ENCODE measurements around the gene CCDC13. TPM values are rescaled to one million over a fixed set of nuclear protein-coding genes. Genes with fewer than 3 reads are reported as not detected.

Gene CCDC13
- total and polyA plus RNA-seq, 2 of the 13 experiments (the other 11 are each of a cell fraction or from before 2014, with no cell fraction given) = 0.22 to 0.51 TPM

GRCh38 chr3:42762046-42762724 is 10.9 kb downstream of the CCDC13 start:
- FAIRE-seq (no peak), ATAC-seq (no peak; the same call in 1 of the 3 replicates), DNase-seq (ENCODE audit: low spot score) (no peak)
- ChIA-PET CTCF (ENCODE audit: low intra/inter-chr PET ratio, low total read pairs) (no interaction called here), POLR2A (interaction anchor here (0.9 to 2.0 kb wide), 3 partner anchors 8 to 43 kb away, joined by 3 to 9 read pairs (median 4); partner anchors contain the start of gene HIGD1A)
- H3K36me3 ChIP-seq (replicated peaks in 1 of 2; ENCODE audit: control insufficient read depth in 1 of 2, insufficient read depth in 2 of 2, low read length in 2 of 2) = no peaks in the 10 kb centered on the region
- H3K9ac ChIP-seq (ENCODE audit: insufficient read depth, low read depth, low read length) = no peak overlapping the region
- H3K79me2 ChIP-seq (ENCODE audit: insufficient read depth, low read length) = no peaks in the 10 kb centered on the region
- in situ Hi-C loops (cut with HindIII; ENCODE audit: extremely low pct_ligation_motif_present, low pct_unique_long_range_greater_than_20kb) (no loop called here), intact Hi-C loops (cut with micrococcal nuclease; ENCODE audit: unreplicated experiment) (no loop called here)
- H3K9me3 ChIP-seq (ENCODE audit: low read length) = no peaks in the 10 kb centered on the region
- no peak for TF ChIP-seq MTF2 (CRISPR knock-in tag; IDR thresholded peaks at IDR 0.05; ENCODE audit: borderline replicate concordance)
- no peak for TF ChIP-seq SOX13 (IDR thresholded peaks at IDR 0.05)
- TF ChIP-seq SOX13 (CRISPR knock-in tag; conservative IDR thresholded peaks at IDR 0.05 in 1 of 2, IDR thresholded peaks at IDR 0.05 in 1 of 2) = 0 out of 4 replicates have a peak, but pooled peaks of 1 of the 2 experiments have one; percentile 27
- H4K20me1 ChIP-seq (ENCODE audit: insufficient read depth, low read length) = no peaks in the 10 kb centered on the region
- peaks cover 40% of the 10 kb centered on the region for H3K4me1 ChIP-seq (ENCODE audit: insufficient read depth, low read length)
- H3K4me2 ChIP-seq (ENCODE audit: low read depth, low read length) = peak overlapping the region; percentile 34
- H3K27ac ChIP-seq (ENCODE audit: extremely low read length, insufficient read depth, low read length) = no peak overlapping the region
- H3K4me3 ChIP-seq (replicated peaks in 1 of 3; ENCODE audit: insufficient read depth in 1 of 3, low read depth in 2 of 3, low read length in 3 of 3) = no peak overlapping the region
- WGBS (ENCODE audit: low lambda C conversion rate) = 38% methylated on average over 5 of the region's 6 CpGs
- H3K27me3 ChIP-seq (ENCODE audit: control insufficient read depth in 1 of 2, insufficient read depth in 2 of 2, low read length in 2 of 2) = no peaks in the 10 kb centered on the region
- H2AFZ ChIP-seq (ENCODE audit: low read length) = no peak overlapping the region
- no TSS peak for BruUV-seq (replicated peaks)

DNA sequence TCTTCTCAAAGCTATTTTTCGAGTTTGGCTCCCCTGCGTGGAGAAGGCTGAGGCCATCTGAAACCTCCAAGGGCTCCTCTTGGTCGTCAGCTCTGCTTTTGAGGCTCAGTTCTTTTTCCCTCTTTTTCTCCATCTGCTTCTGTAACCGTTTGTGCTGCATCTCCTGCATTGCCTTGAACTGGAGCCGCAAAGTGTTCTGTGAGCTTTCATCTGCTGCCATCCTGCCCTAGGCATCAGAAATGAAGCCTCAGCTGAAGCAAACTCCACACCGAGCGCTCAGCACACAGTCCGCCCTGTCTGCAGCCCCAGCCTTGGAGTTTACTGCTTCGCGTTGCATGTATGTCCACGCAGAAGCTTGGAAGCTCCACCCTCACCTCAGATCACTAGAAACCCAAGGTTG is 14.9 kb downstream of the CCDC13 start:
- no peak for ATAC-seq
- CTCF ChIA-PET (ENCODE audit: low intra/inter-chr PET ratio, low total read pairs) = no interaction called here
- in situ Hi-C loops (cut with HindIII; ENCODE audit: extremely low pct_ligation_motif_present, low pct_unique_long_range_greater_than_20kb) (no loop called here), intact Hi-C loops (cut with micrococcal nuclease; ENCODE audit: unreplicated experiment) (no loop called here)
- 71% methylated on average over 11 of the region's 11 CpGs for WGBS (ENCODE audit: low lambda C conversion rate)
- H3K9ac ChIP-seq (ENCODE audit: insufficient read depth, low read depth, low read length) = no peak overlapping the region
- H3K4me1 ChIP-seq (ENCODE audit: insufficient read depth, low read length) = peaks cover 51% of the 10 kb centered on the region
- H3K79me2 ChIP-seq (ENCODE audit: insufficient read depth, low read length) = no peaks in the 10 kb centered on the region
- BruUV-seq (replicated peaks) = no TSS peak
- FAIRE-seq = no peak
- no peak overlapping the region for H2AFZ ChIP-seq (ENCODE audit: low read length)
- TF ChIP-seq ZFP82 (CRISPR knock-in tag; IDR thresholded peaks at IDR 0.05; ENCODE audit: borderline replicate concordance) (no peak), ZNF337 (CRISPR knock-in tag; IDR thresholded peaks at IDR 0.05; ENCODE audit: borderline replicate concordance, low read depth) (no peak), ZNF292 (CRISPR knock-in tag; IDR thresholded peaks at IDR 0.05; ENCODE audit: borderline replicate concordance, low read depth) (no peak), ZNF3 (CRISPR knock-in tag; IDR thresholded peaks at IDR 0.05) (no peak), ZNF598 (CRISPR knock-in tag; IDR thresholded peaks at IDR 0.05; ENCODE audit: borderline replicate concordance) (no peak), ZNF264 (CRISPR knock-in tag; IDR thresholded peaks at IDR 0.05) (no peak), ZSCAN29 (CRISPR knock-in tag; conservative IDR thresholded peaks at IDR 0.05) (no peak), NFKB2 (CRISPR knock-in tag; IDR thresholded peaks at IDR 0.05; ENCODE audit: borderline replicate concordance) (no peak)
- TF ChIP-seq, protein P1, sequence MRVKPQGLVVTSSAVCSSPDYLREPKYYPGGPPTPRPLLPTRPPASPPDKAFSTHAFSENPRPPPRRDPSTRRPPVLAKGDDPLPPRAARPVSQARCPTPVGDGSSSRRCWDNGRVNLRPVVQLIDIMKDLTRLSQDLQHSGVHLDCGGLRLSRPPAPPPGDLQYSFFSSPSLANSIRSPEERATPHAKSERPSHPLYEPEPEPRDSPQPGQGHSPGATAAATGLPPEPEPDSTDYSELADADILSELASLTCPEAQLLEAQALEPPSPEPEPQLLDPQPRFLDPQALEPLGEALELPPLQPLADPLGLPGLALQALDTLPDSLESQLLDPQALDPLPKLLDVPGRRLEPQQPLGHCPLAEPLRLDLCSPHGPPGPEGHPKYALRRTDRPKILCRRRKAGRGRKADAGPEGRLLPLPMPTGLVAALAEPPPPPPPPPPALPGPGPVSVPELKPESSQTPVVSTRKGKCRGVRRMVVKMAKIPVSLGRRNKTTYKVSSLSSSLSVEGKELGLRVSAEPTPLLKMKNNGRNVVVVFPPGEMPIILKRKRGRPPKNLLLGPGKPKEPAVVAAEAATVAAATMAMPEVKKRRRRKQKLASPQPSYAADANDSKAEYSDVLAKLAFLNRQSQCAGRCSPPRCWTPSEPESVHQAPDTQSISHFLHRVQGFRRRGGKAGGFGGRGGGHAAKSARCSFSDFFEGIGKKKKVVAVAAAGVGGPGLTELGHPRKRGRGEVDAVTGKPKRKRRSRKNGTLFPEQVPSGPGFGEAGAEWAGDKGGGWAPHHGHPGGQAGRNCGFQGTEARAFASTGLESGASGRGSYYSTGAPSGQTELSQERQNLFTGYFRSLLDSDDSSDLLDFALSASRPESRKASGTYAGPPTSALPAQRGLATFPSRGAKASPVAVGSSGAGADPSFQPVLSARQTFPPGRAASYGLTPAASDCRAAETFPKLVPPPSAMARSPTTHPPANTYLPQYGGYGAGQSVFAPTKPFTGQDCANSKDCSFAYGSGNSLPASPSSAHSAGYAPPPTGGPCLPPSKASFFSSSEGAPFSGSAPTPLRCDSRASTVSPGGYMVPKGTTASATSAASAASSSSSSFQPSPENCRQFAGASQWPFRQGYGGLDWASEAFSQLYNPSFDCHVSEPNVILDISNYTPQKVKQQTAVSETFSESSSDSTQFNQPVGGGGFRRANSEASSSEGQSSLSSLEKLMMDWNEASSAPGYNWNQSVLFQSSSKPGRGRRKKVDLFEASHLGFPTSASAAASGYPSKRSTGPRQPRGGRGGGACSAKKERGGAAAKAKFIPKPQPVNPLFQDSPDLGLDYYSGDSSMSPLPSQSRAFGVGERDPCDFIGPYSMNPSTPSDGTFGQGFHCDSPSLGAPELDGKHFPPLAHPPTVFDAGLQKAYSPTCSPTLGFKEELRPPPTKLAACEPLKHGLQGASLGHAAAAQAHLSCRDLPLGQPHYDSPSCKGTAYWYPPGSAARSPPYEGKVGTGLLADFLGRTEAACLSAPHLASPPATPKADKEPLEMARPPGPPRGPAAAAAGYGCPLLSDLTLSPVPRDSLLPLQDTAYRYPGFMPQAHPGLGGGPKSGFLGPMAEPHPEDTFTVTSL (CRISPR knock-in tag; IDR thresholded peaks at IDR 0.05; ENCODE audit: borderline replicate concordance) = no peak
- POLR2A ChIA-PET = interaction anchor here (0.8 to 3.7 kb wide), 4 partner anchors 12 to 168 kb away, joined by 3 to 33 read pairs (median 18); partner anchors contain the start of genes HIGD1A, NKTR and SS18L2
- H3K27ac ChIP-seq (ENCODE audit: extremely low read length, insufficient read depth, low read length) = no peak overlapping the region
- H4K20me1 ChIP-seq (ENCODE audit: insufficient read depth, low read length) = no peaks in the 10 kb centered on the region
- no peaks in the 10 kb centered on the region for H3K9me3 ChIP-seq (ENCODE audit: low read length)
- no peak for DNase-seq (ENCODE audit: low spot score)
- H3K4me3 ChIP-seq (replicated peaks in 1 of 3; ENCODE audit: insufficient read depth in 1 of 3, low read depth in 2 of 3, low read length in 3 of 3) = no peak overlapping the region
- H3K4me2 ChIP-seq (ENCODE audit: low read depth, low read length) = no peak overlapping the region
- H3K27me3 ChIP-seq (ENCODE audit: control insufficient read depth in 1 of 2, insufficient read depth in 2 of 2, low read length in 2 of 2) = no peaks in the 10 kb centered on the region
- no peaks in the 10 kb centered on the region for H3K36me3 ChIP-seq (replicated peaks in 1 of 2; ENCODE audit: control insufficient read depth in 1 of 2, insufficient read depth in 2 of 2, low read length in 2 of 2)

All from HepG2 (cell line).